GM20000 (cell line): ENCODE measurements around the gene MBD3L3.
"Not testable (repeated sequence)": the region's sequence is repeated elsewhere in the genome, so short reads cannot be mapped to it uniquely, and the experiment has no call there.

ENCODE experiments used
- DNase-seq: peaks from one replicate; pipeline ENCODE4 v3.0.0; 2012; ENCODE audit warnings: low spot score
- CTCF ChIP-seq: IDR thresholded peaks from 2 replicates; pipeline ENCODE4 v1.5.1; 2012; ENCODE audit warnings: mild to moderate bottlenecking, control low read depth; ENCODE audit errors: extremely low read depth, missing control alignments

Gene MBD3L3

GRCh38 chr19:7041563-7041962 is 16.9 kb downstream of the MBD3L3 start:
- DNase-seq, result not testable (repeated sequence)

DNA sequence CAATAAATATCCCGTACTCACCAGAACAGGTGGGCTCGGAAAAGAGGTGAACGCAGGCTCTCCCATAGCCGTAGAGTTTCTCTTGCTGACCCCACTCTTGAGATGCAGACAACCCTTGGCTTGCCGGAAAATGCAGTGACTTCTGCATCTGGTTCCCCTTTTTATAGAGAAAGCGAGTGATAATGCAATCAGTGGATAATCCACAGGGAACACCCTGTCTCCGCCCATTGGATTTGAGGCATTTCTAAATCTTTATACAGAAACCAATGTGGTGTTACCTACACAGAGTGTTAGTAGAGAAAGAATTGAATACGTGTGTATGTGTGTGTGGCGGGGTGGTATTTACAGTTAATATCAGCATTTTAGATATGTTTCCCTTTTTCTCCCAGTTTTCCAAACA is 18.4 kb downstream of the MBD3L3 start, which contains the start of gene MBD3L4:
Gene MBD3L4, minus strand, starts transcription at position 101 of the 400 bp plus-strand sequence. Its CDS starts 35 bp downstream, at position 66.
- DNase-seq, result not testable (repeated sequence)

DNA sequence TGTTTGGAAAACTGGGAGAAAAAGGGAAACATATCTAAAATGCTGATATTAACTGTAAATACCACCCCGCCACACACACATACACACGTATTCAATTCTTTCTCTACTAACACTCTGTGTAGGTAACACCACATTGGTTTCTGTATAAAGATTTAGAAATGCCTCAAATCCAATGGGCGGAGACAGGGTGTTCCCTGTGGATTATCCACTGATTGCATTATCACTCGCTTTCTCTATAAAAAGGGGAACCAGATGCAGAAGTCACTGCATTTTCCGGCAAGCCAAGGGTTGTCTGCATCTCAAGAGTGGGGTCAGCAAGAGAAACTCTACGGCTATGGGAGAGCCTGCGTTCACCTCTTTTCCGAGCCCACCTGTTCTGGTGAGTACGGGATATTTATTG is 28.2 kb downstream of the MBD3L3 start, which contains the start of gene MBD3L5:
Gene MBD3L5, plus strand, starts transcription at position 301 of the 400 bp plus-strand sequence. Its CDS starts 34 bp downstream, at position 335.
- DNase-seq, result not testable (repeated sequence)

GRCh38 chr19:7028790-7029189 is 29.7 kb downstream of the MBD3L3 start:
- DNase-seq, result not testable (repeated sequence)

DNA sequence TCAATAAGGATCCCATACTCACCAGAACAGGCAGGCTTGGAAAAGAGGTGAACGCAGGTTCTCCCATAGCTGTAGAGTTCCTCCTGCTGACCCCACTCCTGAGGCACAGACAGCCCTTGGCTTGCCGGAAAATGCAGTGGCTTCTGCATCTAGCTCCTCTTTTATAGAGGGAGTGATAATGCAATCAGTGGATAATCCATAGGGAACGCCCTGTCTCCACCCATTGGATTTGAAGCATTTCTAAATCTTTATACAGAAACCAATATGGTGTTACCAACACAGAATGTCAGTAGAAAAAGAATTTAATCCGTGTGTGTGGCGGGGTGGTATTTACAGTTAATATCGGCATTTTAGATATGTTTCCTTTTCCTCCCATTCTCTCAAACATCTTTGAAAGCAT is 37.1 kb downstream of the MBD3L3 start, which contains the start of gene MBD3L2B:
Gene MBD3L2B, minus strand, starts transcription at position 101 of the 400 bp plus-strand sequence. Its CDS starts 34 bp downstream, at position 67.
- not testable (repeated sequence) for DNase-seq

GRCh38 chr19:7018828-7019227 is 39.6 kb downstream of the MBD3L3 start:
- DNase-seq, result no peak
- no peak for TF ChIP-seq CTCF

DNA sequence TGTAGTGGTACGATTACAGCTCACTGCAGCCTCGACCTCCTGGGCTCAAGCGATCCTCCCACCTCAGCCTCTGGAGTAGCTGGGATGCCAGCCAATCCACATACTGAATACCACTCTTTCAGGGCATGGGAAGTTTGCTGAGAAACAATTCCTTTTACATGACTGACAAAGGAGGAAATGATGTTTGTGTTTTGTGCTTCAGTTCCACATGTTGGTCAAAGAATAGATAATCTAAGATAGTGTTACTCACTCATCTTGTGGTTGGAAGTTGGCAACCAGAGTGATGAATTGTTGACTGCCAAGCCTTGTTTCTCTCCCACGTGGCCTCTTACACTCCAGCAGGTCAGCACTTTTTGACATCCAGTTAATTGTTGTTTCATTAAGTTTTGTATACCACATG is 44.8 kb downstream of the MBD3L3 start:
- no peak for TF ChIP-seq CTCF
- DNase-seq, result no peak

DNA sequence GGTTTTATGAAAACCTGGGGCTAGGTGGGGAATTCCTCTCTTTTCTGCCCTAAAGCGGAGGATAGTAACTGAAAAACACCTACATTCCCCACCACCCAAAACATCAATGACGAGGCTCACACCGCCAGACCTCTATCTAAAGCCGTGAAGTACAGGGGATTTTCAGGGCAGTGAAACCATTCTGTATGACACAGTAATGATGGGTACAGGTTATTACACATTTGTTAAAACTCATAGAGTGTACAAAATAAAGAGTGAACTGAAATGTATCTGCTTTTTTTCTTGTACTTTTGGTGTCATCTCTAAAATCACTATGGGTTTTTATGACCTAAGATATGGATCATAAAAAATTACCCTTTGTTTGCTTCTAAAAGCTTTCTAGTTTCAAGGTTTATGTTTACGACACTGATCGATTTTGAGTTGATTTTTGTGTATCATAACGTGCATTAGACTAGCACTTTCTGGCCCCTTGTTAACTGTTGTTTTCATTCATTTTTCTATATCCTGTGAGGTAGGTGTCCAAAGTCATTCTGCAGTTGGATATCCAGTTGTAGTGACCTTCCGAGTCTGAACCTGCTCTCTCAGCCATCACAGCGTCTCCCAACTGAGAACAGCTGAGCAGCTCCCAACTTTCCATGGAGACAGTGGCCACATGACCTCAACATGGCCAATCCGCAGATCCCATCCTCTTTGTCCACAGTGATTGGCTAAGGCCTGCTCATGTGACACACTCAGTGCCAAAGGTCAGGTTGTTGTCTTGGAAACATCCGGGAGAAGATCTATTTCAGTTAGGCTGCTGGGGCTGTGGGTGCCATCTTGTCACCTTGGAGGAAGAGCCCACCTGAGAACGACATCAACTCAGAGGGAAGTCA is 47.5 kb downstream of the MBD3L3 start:
- no peak for DNase-seq
- TF ChIP-seq CTCF, result no peak

GRCh38 chr19:7007859-7008258 is 50.6 kb downstream of the MBD3L3 start:
- DNase-seq, result no peak
- TF ChIP-seq CTCF, result no peak
